OCI-LY1 (cell line): ENCODE measurements around the gene PLEKHH1.

Experiments used
- CTCF ChIP-seq: fragments of 200-600 bp; sonication (generic), shearing (Covaris generic); IDR thresholded peaks from 2 replicates; pipeline ENCODE4 v1.5.1; 2017; ENCODE audit warnings: mild to moderate bottlenecking, antibody characterized with exemption, low read length, moderate library complexity, mixed read lengths
- EZH2 ChIP-seq: fragments of 200-600 bp; sonication (generic), shearing (Covaris generic); IDR thresholded peaks from 2 replicates; pipeline ENCODE4 v1.8.0; 2017; ENCODE audit warnings: borderline replicate concordance, mixed run types, mild to moderate bottlenecking, antibody characterized with exemption, low read length, moderate library complexity, mixed read lengths

DNA sequence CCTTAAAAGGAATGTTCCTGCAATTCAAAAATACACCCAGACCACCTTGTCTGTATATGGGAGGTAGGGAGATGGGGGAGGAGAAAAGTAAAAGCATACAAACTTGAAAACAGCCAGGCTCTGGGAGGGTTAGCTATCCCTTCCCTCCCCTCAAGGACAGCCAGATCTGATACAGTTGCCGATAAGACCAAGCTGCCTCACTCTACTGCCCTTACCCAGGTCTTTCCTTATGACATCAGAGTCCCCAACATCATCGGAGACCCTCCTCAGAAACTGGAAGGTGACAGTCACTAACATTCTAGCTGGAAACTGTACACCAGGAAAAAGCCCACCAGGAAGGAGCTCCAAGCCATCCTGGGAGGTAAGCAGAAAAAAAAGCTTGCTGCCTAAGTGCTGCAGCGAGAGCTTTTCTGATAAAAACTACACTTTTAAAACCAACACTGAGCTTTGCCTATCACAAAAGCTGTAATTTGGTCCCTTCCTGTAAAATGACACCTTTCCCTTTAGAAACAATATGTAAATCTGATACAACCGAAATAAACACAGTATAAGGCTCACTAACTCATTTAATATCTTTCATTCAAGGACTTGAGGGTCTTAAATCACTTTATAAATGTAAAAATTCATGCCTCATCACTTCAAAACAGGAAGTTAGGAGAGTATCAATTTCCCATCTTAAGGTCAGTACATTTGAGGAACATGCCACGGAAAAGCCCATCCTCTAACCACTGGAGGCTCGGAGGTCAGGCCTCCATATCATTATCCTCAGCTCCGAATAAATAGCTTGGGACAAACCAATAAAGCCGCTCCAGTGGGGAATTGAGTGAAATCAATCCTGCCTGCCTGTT is 20.4 kb upstream of the PLEKHH1 start:
- TF ChIP-seq CTCF (no peak), EZH2 (no peak)
